HEK293 (cell line): ENCODE measurements around the gene UNC5B.

Experiments used
- CTCF ChIA-PET: fragments of 350-600 bp; formaldehyde crosslinking; extraction: SDS; loops from one replicate; lab custom pipeline; 2021; ENCODE audit warnings: antibody characterized with exemption; lab: Yijun Ruan, JAX
- POLR2A ChIA-PET: fragments of 300-600 bp; formaldehyde crosslinking; extraction: SDS; loops from one replicate; lab custom pipeline; 2020; ENCODE audit warnings: antibody characterized with exemption, inconsistent platforms; lab: Yijun Ruan, JAX
- H3K27ac ChIP-seq: fragments of 200-500 bp; sonication (Bioruptor generic); 2 replicates; pipeline ENCODE4 v1.5.1; 2014; ENCODE audit warnings: low read depth, low read length, control low read depth, inconsistent platforms; ENCODE audit errors: extremely low read depth
- H3K36me3 ChIP-seq, 2 experiments: fragments of 200-500 bp in 1 of 2; sonication (Bioruptor generic) in 1 of 2; 1 replicate in 1 of 2; 2 replicates in 1 of 2; pipeline ENCODE4 v1.5.1; 2014 to 2017; ENCODE audit warnings: inconsistent platforms in 2 of 2, low read length in 2 of 2; ENCODE audit not compliant: control insufficient read depth in 2 of 2, insufficient read depth in 1 of 2
- H3K4me1 ChIP-seq: fragments of 200-500 bp; sonication (Bioruptor generic); 2 replicates; pipeline ENCODE4 v1.5.1; 2014; ENCODE audit warnings: mild to moderate bottlenecking, low read length, inconsistent platforms; ENCODE audit not compliant: control insufficient read depth, insufficient read depth
- H3K4me3 ChIP-seq: 2 replicates; pipeline ENCODE4 v1.5.1; 2011; ENCODE audit warnings: low read depth, mild to moderate bottlenecking, control low read depth, low read length, moderate library complexity
- H3K9me3 ChIP-seq: fragments of 200-500 bp; sonication (Bioruptor generic); 2 replicates; pipeline ENCODE4 v1.5.1; 2014; ENCODE audit warnings: low read depth, low read length, inconsistent platforms; ENCODE audit not compliant: control insufficient read depth, insufficient read depth
- EGR2 ChIP-seq: fragments of 450-650 bp; formaldehyde crosslinking; IDR thresholded peaks from 2 replicates; pipeline ENCODE4 v1.5.1; 2016; ENCODE audit warnings: low read depth, missing biosample characterization, missing genetic modification characterization
- IKZF3 ChIP-seq: fragments of 450-650 bp; IDR thresholded peaks from 2 replicates; pipeline ENCODE4 v1.5.0; 2018; ENCODE audit warnings: missing biosample characterization, mild to moderate bottlenecking, missing genetic modification characterization, moderate library complexity
- KLF1 ChIP-seq: fragments of 450-650 bp; formaldehyde crosslinking; IDR thresholded peaks from 2 replicates; pipeline ENCODE4 v1.5.1; 2016; ENCODE audit warnings: missing biosample characterization, missing genetic modification characterization
- PBX3 ChIP-seq: sonication (generic); formaldehyde crosslinking; IDR thresholded peaks from 2 replicates; pipeline ENCODE4 v1.8.1; 2022; ENCODE audit warnings: mild to moderate bottlenecking, moderate library complexity, missing genetic modification reagents
- PRDM2 ChIP-seq: fragments of 450-650 bp; formaldehyde crosslinking; IDR thresholded peaks from 2 replicates; pipeline ENCODE4 v1.5.1; 2016; ENCODE audit warnings: missing biosample characterization, missing genetic modification characterization, borderline replicate concordance
- SETDB1 ChIP-seq: IDR thresholded peaks from one replicate; pipeline ENCODE4 v1.6.1; 2017; ENCODE audit warnings: mild to moderate bottlenecking, low read length, moderate library complexity, mixed read lengths; ENCODE audit not compliant: insufficient read length
- TSHZ1 ChIP-seq: fragments of 450-650 bp; formaldehyde crosslinking; IDR thresholded peaks from 2 replicates; pipeline ENCODE4 v1.5.1; 2016; ENCODE audit warnings: missing biosample characterization, missing genetic modification characterization, borderline replicate concordance
- ZBTB17 ChIP-seq: fragments of 450-650 bp; formaldehyde crosslinking; IDR thresholded peaks from 2 replicates; pipeline ENCODE4 v1.5.1; 2016; ENCODE audit warnings: missing biosample characterization, missing genetic modification characterization
- ZBTB20 ChIP-seq: fragments of 450-650 bp; formaldehyde crosslinking; IDR thresholded peaks from 2 replicates; pipeline ENCODE4 v1.5.1; 2016; ENCODE audit warnings: missing biosample characterization, missing genetic modification characterization
- ZFHX2 ChIP-seq: fragments of 450-650 bp; formaldehyde crosslinking; conservative IDR thresholded peaks from 2 replicates; pipeline ENCODE4 v1.5.1; 2016; ENCODE audit warnings: missing biosample characterization, missing genetic modification characterization
- ZNF221 ChIP-seq: fragments of 450-650 bp; formaldehyde crosslinking; IDR thresholded peaks from 2 replicates; pipeline ENCODE4 v1.5.1; 2017; ENCODE audit warnings: missing biosample characterization, missing genetic modification characterization, borderline replicate concordance
- ZNF391 ChIP-seq: fragments of 450-650 bp; formaldehyde crosslinking; IDR thresholded peaks from 2 replicates; pipeline ENCODE4 v1.5.1; 2016; ENCODE audit warnings: low read depth, missing biosample characterization, missing genetic modification characterization, borderline replicate concordance
- ZNF398 ChIP-seq: fragments of 450-650 bp; formaldehyde crosslinking; IDR thresholded peaks from 2 replicates; pipeline ENCODE4 v1.5.1; 2017; ENCODE audit warnings: missing biosample characterization, missing genetic modification characterization
- ZNF416 ChIP-seq: fragments of 450-650 bp; formaldehyde crosslinking; IDR thresholded peaks from 2 replicates; pipeline ENCODE4 v1.5.1; 2016; ENCODE audit warnings: missing biosample characterization, missing genetic modification characterization
- ZNF501 ChIP-seq: fragments of 450-650 bp; formaldehyde crosslinking; IDR thresholded peaks from 2 replicates; pipeline ENCODE4 v1.5.1; 2016; ENCODE audit warnings: missing biosample characterization, missing genetic modification characterization
- ZNF549 ChIP-seq: fragments of 450-650 bp; IDR thresholded peaks from 2 replicates; pipeline ENCODE4 v1.5.1; 2018; ENCODE audit warnings: missing biosample characterization, missing genetic modification characterization, mild to moderate bottlenecking, inconsistent platforms, moderate library complexity
- ZNF596 ChIP-seq: fragments of 450-650 bp; IDR thresholded peaks from 2 replicates; pipeline ENCODE4 v1.5.0; 2018; ENCODE audit warnings: missing biosample characterization, mild to moderate bottlenecking, missing genetic modification characterization, moderate library complexity
- ZNF621 ChIP-seq: fragments of 450-650 bp; formaldehyde crosslinking; IDR thresholded peaks from 2 replicates; pipeline ENCODE4 v1.5.1; 2017; ENCODE audit warnings: missing biosample characterization, missing genetic modification characterization
- ZNF660 ChIP-seq: fragments of 450-650 bp; IDR thresholded peaks from 2 replicates; pipeline ENCODE4 v1.5.1; 2018; ENCODE audit warnings: missing biosample characterization, mild to moderate bottlenecking, missing genetic modification characterization
- ZNF707 ChIP-seq: fragments of 450-650 bp; formaldehyde crosslinking; IDR thresholded peaks from 2 replicates; pipeline ENCODE4 v1.5.1; 2016; ENCODE audit warnings: missing biosample characterization, missing genetic modification characterization
- ZNF76 ChIP-seq: fragments of 450-650 bp; formaldehyde crosslinking; IDR thresholded peaks from 2 replicates; pipeline ENCODE4; 2016; ENCODE audit warnings: low read depth, missing biosample characterization, missing genetic modification characterization, borderline replicate concordance
- ZSCAN5A ChIP-seq: fragments of 450-650 bp; formaldehyde crosslinking; IDR thresholded peaks from 2 replicates; pipeline ENCODE4 v1.5.1; 2016; ENCODE audit warnings: missing biosample characterization, missing genetic modification characterization

UNC5B gene

GRCh38 chr10:71230656-71231025 is 18.3 kb downstream of the UNC5B start:
- Histone ChIP-seq H3K36me3 (peaks cover 0 to 1% of the 10 kb centered on the region in 2 experiments; a peak in 1 of 3 replicates), H3K4me3 (no peak overlapping the region), H3K4me1 (peaks cover 38% of the 10 kb centered on the region), H3K9me3 (no peaks in the 10 kb centered on the region), H3K27ac (no peak overlapping the region)
- ChIA-PET CTCF (interaction anchor here (0.6 to 3.1 kb wide), 3 partner anchors 9 to 75 kb away, joined by 3 to 12 read pairs (median 4); no protein-coding TSS in a partner anchor), POLR2A (no interaction called here)
- TF ChIP-seq ZNF416 (tag by site-specific recombination) (no peak), ZNF549 (tag by site-specific recombination) (no peak), ZNF707 (tag by site-specific recombination) (no peak), ZNF398 (tag by site-specific recombination) (peak; percentile 32; the same call in 1 of the 2 replicates), IKZF3 (tag by site-specific recombination) (0 out of 2 replicates have a peak, but pooled peaks have one; percentile 21), ZNF621 (tag by site-specific recombination) (no peak), EGR2 (tag by site-specific recombination) (peak; percentile 85), KLF1 (0 out of 2 replicates have a peak, but pooled peaks have one; percentile 45), ZNF660 (tag by site-specific recombination) (no peak), ZFHX2 (peak; percentile 92), ZBTB20 (tag by site-specific recombination) (0 out of 2 replicates have a peak, but pooled peaks have one; percentile 15), PBX3 (CRISPR knock-in tag) (no peak), PRDM2 (no peak), ZNF391 (tag by site-specific recombination) (no peak)

- Histone ChIP-seq H3K27ac (no peak overlapping the region), H3K36me3 (no peaks in the 10 kb centered on the region), H3K9me3 (no peaks in the 10 kb centered on the region), H3K4me3 (no peak overlapping the region), H3K4me1 (peaks cover 44% of the 10 kb centered on the region)
- CTCF ChIA-PET: interaction anchor here (0.6 to 0.9 kb wide), 2 partner anchors 9 to 74 kb away, joined by 3 to 4 read pairs; no protein-coding TSS in a partner anchor
- POLR2A ChIA-PET: no interaction called here
- TF ChIP-seq ZBTB17 (tag by site-specific recombination) (no peak), TSHZ1 (tag by site-specific recombination) (no peak), ZNF596 (tag by site-specific recombination) (no peak), ZNF76 (tag by site-specific recombination) (no peak), SETDB1 (no peak), ZNF501 (tag by site-specific recombination) (no peak), ZNF221 (tag by site-specific recombination) (no peak), ZSCAN5A (tag by site-specific recombination) (no peak)
These were observed 18.8 kb downstream of the UNC5B start for GRCh38 chr10:71231206-71231605.
